ENCODE data around the gene BNC2. TPM values are rescaled to one million over a fixed set of nuclear protein-coding genes. Genes with fewer than 3 reads are reported as not detected.

BNC2 gene
- total RNA-seq, 2 donors from 2014 or later = 16.1 to 16.9 TPM

DNA sequence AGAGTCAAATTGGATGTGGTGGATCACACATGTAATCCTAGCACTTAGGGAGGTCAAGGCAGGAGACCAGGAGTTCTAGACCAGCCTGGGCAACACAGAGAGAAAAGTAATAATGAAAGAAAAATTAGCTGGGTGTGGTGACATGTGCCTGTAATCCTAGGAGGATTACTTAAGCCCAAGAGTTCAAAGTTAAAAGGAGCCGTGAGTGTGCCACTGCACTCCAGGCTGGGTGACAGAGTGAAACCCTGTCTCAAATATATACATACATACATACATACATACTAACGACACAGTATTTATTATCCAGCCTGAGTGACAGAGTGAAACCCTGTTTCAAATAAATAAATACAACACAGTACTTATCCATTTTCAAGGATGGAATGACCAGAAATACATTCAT, 180.3 kb downstream of the BNC2 start:
- H3K4me3 ChIP-seq = no peak overlapping the region
- TF ChIP-seq, protein P1, sequence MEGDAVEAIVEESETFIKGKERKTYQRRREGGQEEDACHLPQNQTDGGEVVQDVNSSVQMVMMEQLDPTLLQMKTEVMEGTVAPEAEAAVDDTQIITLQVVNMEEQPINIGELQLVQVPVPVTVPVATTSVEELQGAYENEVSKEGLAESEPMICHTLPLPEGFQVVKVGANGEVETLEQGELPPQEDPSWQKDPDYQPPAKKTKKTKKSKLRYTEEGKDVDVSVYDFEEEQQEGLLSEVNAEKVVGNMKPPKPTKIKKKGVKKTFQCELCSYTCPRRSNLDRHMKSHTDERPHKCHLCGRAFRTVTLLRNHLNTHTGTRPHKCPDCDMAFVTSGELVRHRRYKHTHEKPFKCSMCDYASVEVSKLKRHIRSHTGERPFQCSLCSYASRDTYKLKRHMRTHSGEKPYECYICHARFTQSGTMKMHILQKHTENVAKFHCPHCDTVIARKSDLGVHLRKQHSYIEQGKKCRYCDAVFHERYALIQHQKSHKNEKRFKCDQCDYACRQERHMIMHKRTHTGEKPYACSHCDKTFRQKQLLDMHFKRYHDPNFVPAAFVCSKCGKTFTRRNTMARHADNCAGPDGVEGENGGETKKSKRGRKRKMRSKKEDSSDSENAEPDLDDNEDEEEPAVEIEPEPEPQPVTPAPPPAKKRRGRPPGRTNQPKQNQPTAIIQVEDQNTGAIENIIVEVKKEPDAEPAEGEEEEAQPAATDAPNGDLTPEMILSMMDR (IDR thresholded peaks at IDR 0.05) = no peak
- no peak overlapping the region for H3K27ac ChIP-seq
- H3K9me3 ChIP-seq = no peaks in the 10 kb centered on the region
- ATAC-seq (ENCODE audit: insufficient number of reproducible peaks, low FRiP score, low read depth) (no peak), DNase-seq (ENCODE audit: low spot score) (no peak)
- H3K27me3 ChIP-seq (replicated peaks; ENCODE audit: insufficient read depth) = no peaks in the 10 kb centered on the region
- H3K4me1 ChIP-seq (ENCODE audit: control insufficient read depth in 1 of 2, low read depth in 2 of 2) = peaks cover 0 to 5% of the 10 kb centered on the region in 2 donors
- H3K36me3 ChIP-seq = no peaks in the 10 kb centered on the region

GRCh38 chr9:16689351-16689938, 181.0 kb downstream of the BNC2 start:
- no peaks in the 10 kb centered on the region for H3K36me3 ChIP-seq

DNA sequence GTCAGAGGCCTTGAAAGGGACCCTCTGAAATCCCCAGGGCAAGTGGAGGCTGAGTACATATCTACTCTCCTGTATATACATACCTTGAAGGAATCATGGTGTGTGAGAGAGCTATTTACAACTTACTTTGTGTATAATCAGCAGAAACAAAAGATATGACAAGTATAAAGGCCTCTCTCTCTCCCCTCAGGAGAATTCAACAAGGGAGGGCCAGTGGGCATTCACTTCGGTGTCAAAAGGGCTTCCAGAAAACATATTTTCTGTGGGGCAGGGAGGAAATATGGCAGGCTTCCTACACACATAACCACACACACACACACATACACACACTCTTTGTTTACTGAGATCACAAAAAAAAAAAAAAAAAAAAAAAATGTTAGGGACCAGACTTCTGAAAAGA, 181.7 kb downstream of the BNC2 start:
- TF ChIP-seq, protein P1 (IDR thresholded peaks at IDR 0.05) = no peak
- DNase-seq (ENCODE audit: low spot score) (no peak), ATAC-seq (ENCODE audit: insufficient number of reproducible peaks, low FRiP score, low read depth) (no peak)
- Histone ChIP-seq H3K27me3 (replicated peaks; ENCODE audit: insufficient read depth) (no peaks in the 10 kb centered on the region), H3K36me3 (no peaks in the 10 kb centered on the region), H3K27ac (no peak overlapping the region), H3K4me3 (no peak overlapping the region), H3K4me1 (ENCODE audit: control insufficient read depth in 1 of 2, low read depth in 2 of 2) (peaks cover 0 to 5% of the 10 kb centered on the region in 2 donors), H3K9me3 (no peaks in the 10 kb centered on the region)

More at GRCh38 chr9:16689351-16689938, 181.0 kb downstream of the BNC2 start:
- TF ChIP-seq, protein P1 (IDR thresholded peaks at IDR 0.05) = no peak
- peaks cover 0 to 5% of the 10 kb centered on the region in 2 donors for H3K4me1 ChIP-seq (ENCODE audit: control insufficient read depth in 1 of 2, low read depth in 2 of 2)
- no peak for ATAC-seq (ENCODE audit: insufficient number of reproducible peaks, low FRiP score, low read depth)
- DNase-seq (ENCODE audit: low spot score) = no peak
- no peaks in the 10 kb centered on the region for H3K9me3 ChIP-seq
- H3K27ac ChIP-seq = no peak overlapping the region
- no peak overlapping the region for H3K4me3 ChIP-seq
- no peaks in the 10 kb centered on the region for H3K27me3 ChIP-seq (replicated peaks; ENCODE audit: insufficient read depth)

DNA sequence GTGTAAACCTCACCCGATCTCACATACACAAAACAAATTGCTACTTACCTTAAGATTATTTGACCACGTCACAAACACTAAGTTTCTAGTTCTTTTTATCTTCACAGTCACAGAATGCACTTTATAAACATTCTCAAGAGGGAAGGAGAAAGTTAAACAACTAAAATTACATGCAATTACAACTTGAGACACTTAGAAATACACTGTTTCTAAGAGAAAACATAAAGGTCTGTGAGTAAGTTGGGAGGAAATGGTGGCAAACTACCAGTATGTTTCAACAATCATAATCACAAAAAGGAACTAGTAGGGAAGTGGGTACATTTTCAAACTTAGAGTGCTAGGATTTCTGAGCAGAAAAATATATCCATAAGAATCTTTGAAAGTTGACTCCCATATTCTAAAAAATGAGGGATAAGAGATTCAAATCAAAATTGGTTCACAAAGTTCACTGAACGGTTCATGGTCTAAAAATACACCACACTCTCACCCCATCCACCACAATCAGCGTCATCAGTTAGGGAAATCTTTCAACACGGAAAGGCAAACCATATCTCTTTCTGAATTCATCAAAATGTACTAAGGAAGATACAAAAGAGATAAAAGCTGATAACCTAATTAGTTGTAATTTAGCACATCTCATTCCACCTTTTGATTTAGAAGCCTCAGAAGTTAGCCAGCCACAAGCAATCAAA, 182.6 kb downstream of the BNC2 start:
- TF ChIP-seq, protein P1 (IDR thresholded peaks at IDR 0.05) = no peak
- H3K9me3 ChIP-seq = no peaks in the 10 kb centered on the region
- no peak overlapping the region for H3K27ac ChIP-seq
- ATAC-seq (ENCODE audit: insufficient number of reproducible peaks, low FRiP score, low read depth) (no peak), DNase-seq (ENCODE audit: low spot score) (no peak)
- peaks cover 0 to 5% of the 10 kb centered on the region in 2 donors for H3K4me1 ChIP-seq (ENCODE audit: control insufficient read depth in 1 of 2, low read depth in 2 of 2)
- H3K27me3 ChIP-seq (replicated peaks; ENCODE audit: insufficient read depth) = no peaks in the 10 kb centered on the region
- no peaks in the 10 kb centered on the region for H3K36me3 ChIP-seq
- no peak overlapping the region for H3K4me3 ChIP-seq

DNA sequence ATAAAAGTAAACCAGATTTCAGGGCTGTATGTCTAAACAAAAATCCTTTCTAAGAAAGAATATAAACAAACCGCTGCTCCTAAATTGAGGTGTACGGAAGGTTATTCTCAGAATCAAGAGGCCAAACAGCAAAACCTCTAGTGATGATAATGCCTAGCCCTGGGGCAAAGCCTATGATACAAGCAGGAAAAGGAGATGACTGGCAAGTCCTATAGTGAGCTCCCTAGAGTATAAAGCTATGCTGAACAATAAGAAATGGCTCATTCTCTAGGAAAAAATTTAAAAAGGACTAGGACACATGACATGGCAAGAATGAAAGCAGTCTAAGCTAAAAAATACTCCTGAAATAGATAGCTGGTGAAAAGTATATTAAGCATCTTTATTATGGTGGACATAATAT, 187.1 kb downstream of the BNC2 start:
- Histone ChIP-seq H3K36me3 (no peaks in the 10 kb centered on the region), H3K4me3 (no peak overlapping the region), H3K4me1 (ENCODE audit: control insufficient read depth in 1 of 2, low read depth in 2 of 2) (no peaks in the 10 kb centered on the region), H3K27me3 (replicated peaks; ENCODE audit: insufficient read depth) (no peaks in the 10 kb centered on the region), H3K27ac (no peak overlapping the region), H3K9me3 (no peaks in the 10 kb centered on the region)
- DNase-seq (ENCODE audit: low spot score) = no peak
- TF ChIP-seq, protein P1 (IDR thresholded peaks at IDR 0.05) = no peak
- ATAC-seq (ENCODE audit: insufficient number of reproducible peaks, low FRiP score, low read depth) = no peak
